AG10803 (cell line): ENCODE results near the gene FAM180B.

Experiments used
- DNase-seq: peaks from one replicate; pipeline ENCODE4 v3.0.0; 2010; ENCODE audit warnings: low read depth
- H3K4me3 ChIP-seq: 2 replicates; pipeline ENCODE4 v1.5.1; 2011; ENCODE audit warnings: mild to moderate bottlenecking, low read length, control low read depth
- TF ChIP-seq, protein P1 (sequence below): conservative IDR thresholded peaks from 2 replicates; pipeline ENCODE4 v1.5.1; 2011; ENCODE audit warnings: mild to moderate bottlenecking, low read length, control low read depth, inconsistent platforms

FAM180B gene

GRCh38 chr11:47592251-47592650, 5.8 kb downstream of the FAM180B start:
- no peak for DNase-seq
- TF ChIP-seq, protein P1, sequence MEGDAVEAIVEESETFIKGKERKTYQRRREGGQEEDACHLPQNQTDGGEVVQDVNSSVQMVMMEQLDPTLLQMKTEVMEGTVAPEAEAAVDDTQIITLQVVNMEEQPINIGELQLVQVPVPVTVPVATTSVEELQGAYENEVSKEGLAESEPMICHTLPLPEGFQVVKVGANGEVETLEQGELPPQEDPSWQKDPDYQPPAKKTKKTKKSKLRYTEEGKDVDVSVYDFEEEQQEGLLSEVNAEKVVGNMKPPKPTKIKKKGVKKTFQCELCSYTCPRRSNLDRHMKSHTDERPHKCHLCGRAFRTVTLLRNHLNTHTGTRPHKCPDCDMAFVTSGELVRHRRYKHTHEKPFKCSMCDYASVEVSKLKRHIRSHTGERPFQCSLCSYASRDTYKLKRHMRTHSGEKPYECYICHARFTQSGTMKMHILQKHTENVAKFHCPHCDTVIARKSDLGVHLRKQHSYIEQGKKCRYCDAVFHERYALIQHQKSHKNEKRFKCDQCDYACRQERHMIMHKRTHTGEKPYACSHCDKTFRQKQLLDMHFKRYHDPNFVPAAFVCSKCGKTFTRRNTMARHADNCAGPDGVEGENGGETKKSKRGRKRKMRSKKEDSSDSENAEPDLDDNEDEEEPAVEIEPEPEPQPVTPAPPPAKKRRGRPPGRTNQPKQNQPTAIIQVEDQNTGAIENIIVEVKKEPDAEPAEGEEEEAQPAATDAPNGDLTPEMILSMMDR: no peak
- no peak overlapping the region for H3K4me3 ChIP-seq

DNA sequence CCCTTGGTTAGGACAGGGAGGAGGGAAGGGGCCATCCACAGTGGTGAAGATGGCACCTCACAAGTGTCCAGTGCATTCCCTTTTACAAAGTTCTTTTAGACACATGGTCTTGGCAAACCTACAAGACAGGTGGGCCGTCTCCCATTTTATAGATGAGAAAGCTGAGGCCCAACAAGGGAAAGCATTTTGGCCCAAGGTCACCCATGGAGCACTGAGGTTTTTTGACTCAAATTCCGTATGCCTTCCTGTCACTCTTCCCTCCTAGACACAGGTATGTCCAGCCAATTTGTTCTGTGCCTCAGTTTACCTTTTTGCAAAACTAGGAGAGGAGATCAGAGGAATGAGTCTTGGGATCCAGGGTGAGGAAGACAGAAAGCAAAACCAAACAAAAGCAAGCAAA, 6.5 kb downstream of the FAM180B start:
- no peak for DNase-seq
- TF ChIP-seq, protein P1: no peak
- no peak overlapping the region for H3K4me3 ChIP-seq

DNA sequence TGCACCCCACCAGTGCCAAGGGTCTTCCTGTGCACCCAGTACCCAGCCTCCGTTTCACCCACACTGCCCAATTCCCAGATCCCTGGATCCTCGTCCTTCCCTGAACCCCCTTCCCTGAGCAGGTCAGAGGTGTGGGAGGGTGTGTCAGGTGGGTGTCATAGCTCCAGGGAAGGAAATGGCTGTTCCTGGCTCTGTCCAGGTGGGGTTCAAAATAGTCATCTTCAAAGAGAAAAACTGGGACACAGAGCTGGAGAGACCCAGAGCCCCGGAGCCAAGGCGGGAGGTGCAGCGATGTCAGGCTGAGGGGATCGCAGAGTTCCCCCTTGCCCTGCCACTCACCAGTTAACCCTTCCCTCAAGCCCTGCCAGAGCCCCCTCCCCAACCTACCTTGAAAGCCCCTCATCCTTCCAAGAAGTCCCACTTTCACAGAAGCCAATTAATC, 7.0 kb downstream of the FAM180B start:
- TF ChIP-seq, protein P1: no peak
- H3K4me3 ChIP-seq: no peak overlapping the region
- DNase-seq: no peak

DNA sequence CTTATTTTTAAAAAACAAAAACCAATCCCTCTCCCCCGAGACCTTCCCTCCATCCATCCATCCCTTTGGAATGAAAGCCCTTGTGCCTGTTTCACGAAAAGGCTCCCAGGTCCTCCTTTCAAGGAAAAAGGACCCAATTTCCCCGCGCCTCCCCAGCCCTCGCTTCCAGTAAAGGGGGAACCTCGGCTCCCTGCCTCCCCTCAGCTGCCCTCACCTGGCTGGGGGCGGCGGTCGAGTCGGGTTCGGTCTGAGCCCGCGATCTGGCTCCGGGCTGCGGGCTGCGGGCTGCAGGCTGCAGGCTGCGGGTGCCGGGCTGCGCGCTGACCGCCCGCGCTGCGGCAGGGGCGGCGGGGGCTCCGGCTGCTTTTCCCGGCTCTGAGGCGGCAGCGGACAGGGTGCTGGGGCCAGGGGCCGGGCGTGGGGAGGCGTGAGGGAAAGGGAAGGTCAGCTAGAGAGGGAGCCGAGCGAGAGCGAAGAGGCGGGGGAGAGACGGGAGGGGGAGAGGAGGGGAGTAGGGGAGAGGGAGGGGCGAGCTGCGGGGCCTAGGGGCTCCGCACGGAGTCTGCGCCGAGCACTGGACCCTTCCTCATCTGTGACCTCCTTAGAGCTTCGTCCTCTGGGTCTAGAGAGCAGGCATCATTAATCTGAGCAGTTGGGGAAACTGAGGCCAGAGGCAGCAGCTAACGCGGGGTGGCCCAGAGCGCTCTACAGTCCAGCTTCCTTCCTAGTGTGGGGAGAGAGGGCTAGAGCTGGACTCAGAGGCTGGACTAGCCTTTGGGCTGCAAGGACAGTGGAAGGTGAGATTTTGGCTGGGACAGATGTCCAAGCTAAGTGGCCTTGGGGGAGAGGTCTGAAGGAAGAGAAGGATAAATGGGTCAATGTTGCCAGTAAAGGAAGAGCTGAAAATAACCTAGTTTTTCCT, 7.7 kb downstream of the FAM180B start, which contains the start of gene C1QTNF4:
C1QTNF4 (minus strand) TSS at position 478 of the 922 bp plus-strand sequence. CDS start 3,601 bp downstream, outside the sequence.
- peak within 1 kb of the TSS; percentile 27 for H3K4me3 ChIP-seq
- TF ChIP-seq, protein P1: no peak
- DNase-seq: no peak

- H3K4me3 ChIP-seq: no peak overlapping the region
- no peak for DNase-seq
Observed at GRCh38 chr11:47595029-47595428, 8.6 kb downstream of the FAM180B start.

DNA sequence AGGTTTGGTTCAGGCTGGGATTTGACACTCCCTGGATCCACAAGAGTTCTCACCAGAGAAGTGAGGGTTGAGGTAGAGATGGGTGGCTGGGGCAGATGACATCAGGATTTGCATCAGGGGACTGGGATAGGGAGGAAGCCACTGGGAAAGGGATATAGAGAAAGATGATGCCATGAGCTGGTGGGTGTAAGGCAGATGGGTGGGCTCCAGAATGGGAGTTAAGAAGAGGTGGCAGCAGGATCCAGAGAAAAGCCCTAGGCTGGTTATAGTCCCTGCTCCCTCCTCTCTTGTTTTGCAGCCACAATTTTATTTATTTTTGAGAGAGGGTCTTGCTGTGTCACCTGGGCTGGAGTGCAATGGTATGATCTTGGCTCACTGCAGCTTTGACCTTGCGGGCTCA, 9.5 kb downstream of the FAM180B start:
- no peak overlapping the region for H3K4me3 ChIP-seq
- TF ChIP-seq, protein P1: no peak
- DNase-seq: no peak

More at GRCh38 chr11:47595029-47595428, 8.6 kb downstream of the FAM180B start:
- TF ChIP-seq, protein P1: no peak

GRCh38 chr11:47599902-47600301, 13.4 kb downstream of the FAM180B start:
- no peak overlapping the region for H3K4me3 ChIP-seq
- TF ChIP-seq, protein P1: no peak
- DNase-seq: no peak
